Right lobe of liver (tissue), 4 donors: ENCODE measurements around the gene HGS.

Experiments
- POLR2A ChIP-seq: fragments of 450-650 bp; IDR thresholded peaks from one replicate; pipeline ENCODE4 v1.6.1; 2017; ENCODE audit warnings: antibody characterized with exemption, mild to moderate bottlenecking
- TF ChIP-seq, protein P1 (sequence below), 4 donors: fragments of 200-600 bp in 3 of 4; fragments of 450-650 bp in 1 of 4; IDR thresholded peaks; one replicate each; pipeline versions ENCODE4 v1.5.1 to v1.8.0; 2016 to 2022; ENCODE audit warnings: antibody characterized with exemption in 4 of 4, mild to moderate bottlenecking in 2 of 4
- donor health status: DM: no; HTN: no; CAD: no.
- donor health status: DM: no; HTN: no; CAD: no.
- donor health status: DM: no; HTN: yes; CAD: no.

DNA sequence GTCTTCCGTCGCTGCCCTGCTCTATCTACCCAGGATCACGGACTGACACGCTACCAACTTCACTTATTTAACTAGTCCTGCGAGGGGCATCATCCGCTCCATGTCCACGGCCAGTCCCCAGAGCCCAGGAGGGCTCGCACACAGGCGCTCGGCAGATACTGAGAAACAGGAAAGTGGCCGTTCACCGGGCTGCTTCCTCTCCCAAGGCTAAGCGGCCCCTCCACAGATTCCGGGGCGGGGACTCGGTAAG, 17.8 kb upstream of the HGS start:
- TF ChIP-seq, protein P1, sequence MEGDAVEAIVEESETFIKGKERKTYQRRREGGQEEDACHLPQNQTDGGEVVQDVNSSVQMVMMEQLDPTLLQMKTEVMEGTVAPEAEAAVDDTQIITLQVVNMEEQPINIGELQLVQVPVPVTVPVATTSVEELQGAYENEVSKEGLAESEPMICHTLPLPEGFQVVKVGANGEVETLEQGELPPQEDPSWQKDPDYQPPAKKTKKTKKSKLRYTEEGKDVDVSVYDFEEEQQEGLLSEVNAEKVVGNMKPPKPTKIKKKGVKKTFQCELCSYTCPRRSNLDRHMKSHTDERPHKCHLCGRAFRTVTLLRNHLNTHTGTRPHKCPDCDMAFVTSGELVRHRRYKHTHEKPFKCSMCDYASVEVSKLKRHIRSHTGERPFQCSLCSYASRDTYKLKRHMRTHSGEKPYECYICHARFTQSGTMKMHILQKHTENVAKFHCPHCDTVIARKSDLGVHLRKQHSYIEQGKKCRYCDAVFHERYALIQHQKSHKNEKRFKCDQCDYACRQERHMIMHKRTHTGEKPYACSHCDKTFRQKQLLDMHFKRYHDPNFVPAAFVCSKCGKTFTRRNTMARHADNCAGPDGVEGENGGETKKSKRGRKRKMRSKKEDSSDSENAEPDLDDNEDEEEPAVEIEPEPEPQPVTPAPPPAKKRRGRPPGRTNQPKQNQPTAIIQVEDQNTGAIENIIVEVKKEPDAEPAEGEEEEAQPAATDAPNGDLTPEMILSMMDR (IDR thresholded peaks at IDR 0.05): no peak
- TF ChIP-seq POLR2A: no peak
